Effector memory CD4-positive, alpha-beta T cell (primary cell): ENCODE data around the gene DMRT2.

Experiments used
- DNase-seq, 3 donors: peaks; one replicate each; pipeline ENCODE4 v3.0.0-alpha.2; 2020
- H3K27ac ChIP-seq: 2 replicates; pipeline ENCODE4 v1.7.0; 2013; ENCODE audit warnings: mild to moderate bottlenecking, low read length, moderate library complexity; ENCODE audit not compliant: insufficient read depth, poor library complexity, severe bottlenecking
- H3K27me3 ChIP-seq: replicated peaks from 2 replicates; pipeline ENCODE4 v1.7.0; 2013; ENCODE audit warnings: mild to moderate bottlenecking, low read length; ENCODE audit not compliant: insufficient read depth, control insufficient read depth, poor library complexity, severe bottlenecking
- H3K36me3 ChIP-seq: 2 replicates; pipeline ENCODE4 v1.7.0; 2013; ENCODE audit warnings: mild to moderate bottlenecking, low read length, moderate library complexity; ENCODE audit not compliant: control insufficient read depth, insufficient read depth
- H3K4me1 ChIP-seq: 2 replicates; pipeline ENCODE4 v1.7.0; 2013; ENCODE audit warnings: low read length, mild to moderate bottlenecking; ENCODE audit not compliant: control insufficient read depth, insufficient read depth, poor library complexity, severe bottlenecking
- H3K4me3 ChIP-seq: 2 replicates; pipeline ENCODE4 v1.7.0; 2013; ENCODE audit warnings: low read length, low read depth, mild to moderate bottlenecking; ENCODE audit not compliant: insufficient read depth, poor library complexity, severe bottlenecking
- H3K9me3 ChIP-seq: 2 replicates; pipeline ENCODE4 v1.7.0; 2013; ENCODE audit warnings: mild to moderate bottlenecking, low read length, moderate library complexity; ENCODE audit not compliant: control insufficient read depth

Gene DMRT2

DNA sequence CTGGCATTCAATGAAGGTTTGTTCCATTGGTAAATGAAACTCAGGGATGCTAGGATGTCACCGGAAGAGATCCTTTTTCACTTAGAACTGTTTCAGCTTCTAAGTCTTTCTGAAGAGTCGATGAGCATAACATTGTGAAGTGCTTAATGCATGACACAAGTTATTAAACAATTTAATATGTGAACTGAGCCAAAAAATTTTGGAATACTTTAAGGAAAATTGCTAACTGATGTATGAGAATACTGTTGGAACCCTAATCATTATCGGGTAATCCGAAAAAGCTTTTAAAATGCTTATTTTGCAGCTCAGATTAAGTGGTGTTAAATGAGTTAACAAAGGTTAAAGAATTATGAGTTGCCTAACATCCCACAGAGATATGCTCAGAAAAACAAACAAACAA lies 34.9 kb downstream of the DMRT2 start:
- no peak for DNase-seq
- Histone ChIP-seq H3K36me3 (no peaks in the 10 kb centered on the region), H3K4me1 (no peaks in the 10 kb centered on the region), H3K9me3 (no peaks in the 10 kb centered on the region), H3K27me3 (no peaks in the 10 kb centered on the region), H3K4me3 (no peak overlapping the region), H3K27ac (no peak overlapping the region)

DNA sequence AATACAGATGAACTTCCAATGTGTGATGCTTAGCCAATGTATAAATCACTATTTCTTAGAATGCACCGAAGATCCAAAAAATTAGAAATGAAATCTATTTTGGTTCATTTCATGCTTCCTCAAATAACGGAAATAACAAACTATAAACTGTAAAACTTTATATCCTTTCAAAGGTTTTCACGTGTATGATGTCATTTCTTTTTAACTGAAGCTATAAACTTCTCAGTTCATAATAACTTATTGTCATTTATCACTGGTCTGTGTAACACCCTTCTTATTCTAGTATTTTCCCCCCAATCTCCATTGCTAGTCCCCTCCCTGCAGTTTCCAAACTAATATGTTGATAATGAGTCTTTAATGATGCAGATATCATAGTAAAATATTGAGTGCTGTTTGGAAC lies 36.4 kb downstream of the DMRT2 start:
- H3K9me3 ChIP-seq: no peaks in the 10 kb centered on the region
- no peaks in the 10 kb centered on the region for H3K4me1 ChIP-seq
- no peak overlapping the region for H3K27ac ChIP-seq
- no peak for DNase-seq
- H3K27me3 ChIP-seq: no peaks in the 10 kb centered on the region
- no peaks in the 10 kb centered on the region for H3K36me3 ChIP-seq
- H3K4me3 ChIP-seq: no peak overlapping the region

DNA sequence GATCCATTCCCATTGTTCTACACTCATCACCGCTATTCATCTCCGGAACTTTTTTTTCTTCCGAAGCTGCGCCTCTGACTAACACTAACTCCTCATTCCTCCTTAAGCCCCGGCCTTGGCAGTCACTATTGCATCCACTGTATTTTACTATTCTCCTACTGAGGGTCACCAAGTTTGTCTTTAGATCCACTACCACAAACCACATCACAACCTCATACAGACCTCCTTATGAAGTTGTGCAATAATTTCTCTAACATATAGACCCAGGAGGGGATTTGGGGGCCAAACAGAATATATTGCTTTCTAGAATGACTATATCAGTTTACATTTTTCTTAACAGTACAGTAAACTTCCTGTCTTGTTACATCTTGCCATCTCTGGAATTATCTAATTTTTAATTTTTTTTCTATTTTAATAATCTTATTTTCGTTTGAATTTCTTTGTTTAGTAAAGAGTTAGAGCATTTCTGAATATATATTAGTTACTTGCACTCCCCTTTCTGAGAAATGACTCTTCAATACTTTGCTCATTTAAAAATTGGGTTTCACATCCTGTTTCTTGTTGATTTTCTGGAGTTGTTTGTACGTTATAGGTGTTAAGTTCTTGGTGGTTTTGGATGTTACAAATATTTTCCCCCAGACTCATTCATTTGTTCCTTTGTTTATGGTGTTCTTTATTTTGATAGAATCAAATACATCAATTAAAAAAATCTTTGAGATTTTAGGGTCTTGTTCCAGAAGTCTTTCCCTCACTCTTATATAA lies 37.1 kb downstream of the DMRT2 start:
- Histone ChIP-seq H3K9me3 (no peaks in the 10 kb centered on the region), H3K4me1 (no peaks in the 10 kb centered on the region), H3K36me3 (no peaks in the 10 kb centered on the region), H3K27me3 (no peaks in the 10 kb centered on the region), H3K27ac (no peak overlapping the region), H3K4me3 (no peak overlapping the region)
- DNase-seq: no peak

DNA sequence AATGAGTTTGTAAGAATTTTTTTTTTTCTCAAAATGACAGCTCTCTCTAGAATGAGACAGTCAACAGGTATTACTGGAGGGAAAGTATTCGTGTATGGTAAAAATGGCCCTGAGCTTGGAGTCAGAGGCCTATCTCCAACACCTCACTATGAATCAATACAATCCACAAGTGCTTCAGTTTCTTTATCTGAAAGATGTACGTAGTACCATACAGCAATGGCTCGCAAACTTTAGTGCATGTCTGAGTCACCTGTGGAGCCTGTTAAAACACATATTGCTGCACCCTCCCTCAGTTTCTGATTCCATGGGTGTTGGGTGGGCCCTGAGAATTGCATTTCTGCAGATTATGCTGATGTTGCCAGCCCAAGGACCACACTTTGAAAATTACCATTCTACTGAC lies 44.6 kb downstream of the DMRT2 start:
- Histone ChIP-seq H3K9me3 (no peaks in the 10 kb centered on the region), H3K4me3 (no peak overlapping the region), H3K27ac (no peak overlapping the region), H3K4me1 (no peaks in the 10 kb centered on the region), H3K27me3 (no peaks in the 10 kb centered on the region), H3K36me3 (no peaks in the 10 kb centered on the region)
- DNase-seq: no peak

DNA sequence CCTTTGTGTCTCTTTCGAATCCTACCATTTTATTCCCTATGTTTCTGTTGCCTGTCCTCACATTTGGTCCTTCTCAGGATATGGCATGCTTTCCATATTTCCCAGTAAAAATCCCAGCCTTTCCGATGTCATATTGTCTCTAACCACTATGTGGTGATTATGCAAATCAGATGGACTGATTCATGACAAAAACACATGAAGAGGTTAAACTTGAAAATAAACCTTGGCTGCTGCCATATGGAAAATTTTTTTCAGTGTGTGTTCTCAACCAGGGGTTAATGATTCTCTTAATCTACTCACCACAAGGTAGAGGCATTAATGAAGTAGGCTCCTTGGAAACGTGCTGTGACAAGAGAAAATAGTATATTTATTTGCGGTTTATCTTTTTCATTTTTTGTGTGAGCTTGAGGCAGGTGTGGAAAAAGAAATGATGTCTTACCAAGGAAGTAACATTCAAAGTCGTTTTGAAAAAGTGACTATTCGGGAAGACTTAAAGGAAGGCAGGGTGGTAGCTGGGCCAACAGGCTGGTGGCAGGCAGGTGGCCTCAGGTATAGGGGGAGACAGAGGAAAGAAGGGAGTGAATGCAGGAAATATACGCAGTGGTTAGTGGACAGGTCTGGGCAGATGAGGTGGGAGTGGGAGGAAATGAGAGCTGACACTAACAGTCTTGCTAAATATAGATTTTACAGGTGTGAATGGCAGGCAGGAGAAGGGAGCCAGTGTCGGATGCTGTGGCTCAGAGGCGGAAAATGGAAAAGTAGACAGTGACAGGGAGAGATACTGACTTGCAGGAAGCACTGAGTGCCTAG lies 46.2 kb downstream of the DMRT2 start:
- Histone ChIP-seq H3K4me1 (no peaks in the 10 kb centered on the region), H3K9me3 (no peaks in the 10 kb centered on the region), H3K27me3 (no peaks in the 10 kb centered on the region), H3K36me3 (no peaks in the 10 kb centered on the region), H3K4me3 (no peak overlapping the region), H3K27ac (no peak overlapping the region)
- no peak for DNase-seq

DNA sequence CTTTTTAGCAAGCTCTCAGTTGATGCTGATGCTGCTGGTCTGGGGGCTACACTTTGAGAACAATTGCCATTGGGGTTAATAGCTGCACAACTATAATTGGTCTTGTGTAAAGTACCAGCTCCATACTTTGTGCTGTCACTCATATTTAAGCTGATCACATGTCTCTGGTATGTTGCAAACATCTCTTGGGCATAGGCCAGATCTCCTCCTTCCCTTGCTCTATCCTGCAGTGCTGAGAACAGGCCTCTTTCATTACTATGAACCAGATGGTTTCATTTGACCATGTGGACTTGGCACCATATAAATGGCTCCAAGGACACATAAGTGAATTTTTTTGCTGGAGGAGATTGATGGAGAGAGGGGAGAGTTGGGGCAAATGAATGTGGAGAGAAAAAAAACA lies 48.4 kb downstream of the DMRT2 start:
- Histone ChIP-seq H3K9me3 (no peaks in the 10 kb centered on the region), H3K4me1 (no peaks in the 10 kb centered on the region), H3K27ac (no peak overlapping the region), H3K36me3 (no peaks in the 10 kb centered on the region), H3K4me3 (no peak overlapping the region), H3K27me3 (no peaks in the 10 kb centered on the region)
- DNase-seq: no peak

DNA sequence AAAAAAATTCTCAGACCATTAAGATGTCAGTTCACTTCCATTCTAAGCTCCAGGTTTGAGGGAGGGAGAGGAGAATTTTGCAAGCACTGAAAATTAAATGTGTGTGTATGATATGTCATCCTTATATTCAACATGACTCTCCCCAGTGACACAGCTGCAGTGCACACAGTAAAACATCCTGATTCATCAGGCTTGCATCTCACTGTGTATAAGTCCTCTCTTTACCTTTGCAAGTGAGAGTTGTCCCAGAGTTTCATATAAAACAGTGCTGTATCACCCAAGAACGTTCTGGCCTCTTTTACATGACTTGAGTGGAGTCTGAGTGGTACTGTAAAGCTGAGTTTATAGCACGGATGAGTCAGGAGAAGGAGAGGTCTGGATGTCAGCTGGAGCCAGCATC lies 50.0 kb downstream of the DMRT2 start:
- H3K9me3 ChIP-seq: no peaks in the 10 kb centered on the region
- H3K27me3 ChIP-seq: no peaks in the 10 kb centered on the region
- no peak overlapping the region for H3K4me3 ChIP-seq
- no peaks in the 10 kb centered on the region for H3K4me1 ChIP-seq
- no peaks in the 10 kb centered on the region for H3K36me3 ChIP-seq
- no peak overlapping the region for H3K27ac ChIP-seq
- DNase-seq: no peak

DNA sequence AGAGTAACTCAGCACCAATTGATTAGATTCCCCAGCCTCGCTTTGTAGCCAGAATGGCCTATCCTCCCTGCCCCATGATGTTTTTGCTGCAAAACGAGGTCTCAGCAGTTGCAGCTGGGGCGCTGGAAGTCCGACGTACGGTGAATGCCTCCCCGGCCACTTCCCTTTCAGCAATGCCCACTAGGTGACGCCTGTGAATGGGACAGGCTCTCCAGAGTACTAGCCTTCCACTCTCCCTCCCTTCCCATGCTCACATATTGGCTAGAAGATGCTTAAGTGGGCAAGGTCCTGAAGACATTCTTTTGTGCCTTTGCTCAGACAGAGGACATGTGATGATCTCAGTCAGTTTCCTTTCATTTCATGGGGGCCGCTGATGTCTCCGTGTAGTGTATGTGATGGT lies 50.8 kb downstream of the DMRT2 start:
- Histone ChIP-seq H3K4me3 (no peak overlapping the region), H3K36me3 (no peaks in the 10 kb centered on the region), H3K27ac (no peak overlapping the region), H3K27me3 (no peaks in the 10 kb centered on the region), H3K9me3 (no peaks in the 10 kb centered on the region), H3K4me1 (no peaks in the 10 kb centered on the region)
- DNase-seq: no peak

DNA sequence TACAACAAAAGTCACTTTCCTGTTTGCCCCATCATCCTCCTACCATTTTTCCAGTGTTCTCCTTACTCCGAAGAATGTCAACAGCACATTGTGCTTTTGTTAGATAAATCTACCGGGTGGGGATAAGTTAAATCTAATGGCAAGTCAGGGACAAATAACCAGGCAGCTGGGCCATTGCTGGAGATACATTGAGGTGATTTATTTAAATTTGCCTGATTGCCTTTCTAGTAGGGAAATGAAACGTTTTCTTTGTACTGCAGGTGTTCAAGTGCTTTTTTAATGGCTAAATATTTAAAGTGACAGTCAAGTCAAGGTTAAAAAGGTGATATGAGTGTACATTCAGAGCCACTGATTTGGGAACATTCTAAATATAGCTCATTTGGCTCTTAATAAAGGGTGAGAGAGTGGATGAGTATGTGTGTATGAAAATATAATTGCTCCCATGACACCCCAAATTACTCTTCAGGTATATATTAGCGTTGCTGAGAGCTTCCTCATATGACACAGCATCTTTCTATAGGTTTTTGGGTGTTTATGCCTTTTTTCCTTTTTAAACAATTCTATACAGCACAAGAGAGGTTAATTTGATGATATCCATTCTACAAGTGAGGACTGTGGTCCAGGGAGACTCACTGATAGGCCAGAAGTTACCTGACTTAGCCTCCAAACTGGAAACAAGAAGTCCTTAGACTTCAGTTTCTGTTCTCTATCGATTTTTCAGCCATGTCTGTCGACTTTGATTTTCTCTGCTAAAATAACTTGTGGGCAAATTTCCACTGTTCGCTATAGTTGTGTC lies 51.9 kb downstream of the DMRT2 start:
- no peaks in the 10 kb centered on the region for H3K4me1 ChIP-seq
- H3K27me3 ChIP-seq: no peaks in the 10 kb centered on the region
- H3K27ac ChIP-seq: no peak overlapping the region
- H3K36me3 ChIP-seq: no peaks in the 10 kb centered on the region
- no peaks in the 10 kb centered on the region for H3K9me3 ChIP-seq
- no peak for DNase-seq
- H3K4me3 ChIP-seq: no peak overlapping the region

DNA sequence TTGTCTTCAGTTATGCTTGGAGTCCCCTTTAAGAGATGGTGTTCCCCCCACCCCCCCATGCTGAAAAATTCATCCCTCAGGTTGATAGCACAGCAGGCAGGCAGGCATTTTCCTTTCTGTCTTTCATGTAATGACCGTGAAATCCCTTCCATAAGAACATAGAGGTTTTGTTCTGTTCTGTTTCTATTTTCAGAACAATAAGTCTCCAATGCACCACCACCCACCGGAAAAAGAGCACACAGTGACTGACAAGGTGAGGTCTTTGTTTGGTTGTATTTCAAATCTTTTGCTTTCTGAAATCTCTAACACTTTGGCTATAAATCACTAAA lies 52.4 kb downstream of the DMRT2 start:
- Histone ChIP-seq H3K4me1 (no peaks in the 10 kb centered on the region), H3K36me3 (no peaks in the 10 kb centered on the region), H3K9me3 (no peaks in the 10 kb centered on the region), H3K27me3 (no peaks in the 10 kb centered on the region), H3K27ac (no peak overlapping the region), H3K4me3 (no peak overlapping the region)
- DNase-seq: no peak
